ENCODE measurements around the gene COL19A1.

DNA sequence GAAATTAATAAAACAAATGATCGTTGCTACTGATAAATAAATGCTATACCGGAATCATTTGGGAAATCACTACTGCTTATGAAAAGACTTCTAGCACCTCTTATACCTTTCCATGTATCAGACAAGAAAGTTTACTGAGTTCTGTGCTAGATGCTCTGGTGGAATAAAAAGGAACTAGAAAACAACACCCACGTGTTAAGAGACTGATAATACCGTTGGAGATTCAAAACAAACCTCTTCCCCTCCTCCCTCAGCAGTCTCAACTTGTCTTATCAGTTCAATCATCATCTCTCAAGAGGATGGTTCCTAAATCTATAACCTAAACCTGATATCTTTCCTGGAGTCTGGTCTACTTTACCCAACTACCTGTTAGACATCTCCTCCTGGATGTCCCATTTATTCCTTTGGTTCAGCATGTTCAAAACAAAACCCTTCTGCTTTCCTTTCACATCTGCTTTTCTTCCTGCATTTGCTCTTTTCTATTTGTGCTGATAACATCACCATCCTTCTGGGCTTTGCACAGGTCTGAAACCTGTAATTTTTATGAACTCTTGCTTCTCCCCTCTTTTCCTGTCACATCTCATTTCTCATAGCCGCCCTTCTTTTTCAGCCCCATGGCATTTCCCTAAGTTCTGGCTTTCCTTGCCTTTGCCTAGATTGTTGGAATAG lies 122.2 kb downstream of the COL19A1 start:
- TF ChIP-seq, protein P1, sequence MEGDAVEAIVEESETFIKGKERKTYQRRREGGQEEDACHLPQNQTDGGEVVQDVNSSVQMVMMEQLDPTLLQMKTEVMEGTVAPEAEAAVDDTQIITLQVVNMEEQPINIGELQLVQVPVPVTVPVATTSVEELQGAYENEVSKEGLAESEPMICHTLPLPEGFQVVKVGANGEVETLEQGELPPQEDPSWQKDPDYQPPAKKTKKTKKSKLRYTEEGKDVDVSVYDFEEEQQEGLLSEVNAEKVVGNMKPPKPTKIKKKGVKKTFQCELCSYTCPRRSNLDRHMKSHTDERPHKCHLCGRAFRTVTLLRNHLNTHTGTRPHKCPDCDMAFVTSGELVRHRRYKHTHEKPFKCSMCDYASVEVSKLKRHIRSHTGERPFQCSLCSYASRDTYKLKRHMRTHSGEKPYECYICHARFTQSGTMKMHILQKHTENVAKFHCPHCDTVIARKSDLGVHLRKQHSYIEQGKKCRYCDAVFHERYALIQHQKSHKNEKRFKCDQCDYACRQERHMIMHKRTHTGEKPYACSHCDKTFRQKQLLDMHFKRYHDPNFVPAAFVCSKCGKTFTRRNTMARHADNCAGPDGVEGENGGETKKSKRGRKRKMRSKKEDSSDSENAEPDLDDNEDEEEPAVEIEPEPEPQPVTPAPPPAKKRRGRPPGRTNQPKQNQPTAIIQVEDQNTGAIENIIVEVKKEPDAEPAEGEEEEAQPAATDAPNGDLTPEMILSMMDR (IDR thresholded peaks at IDR 0.05) = no peak
- TF ChIP-seq POLR2AphosphoS5 (IDR thresholded peaks at IDR 0.05; ENCODE audit: low read depth, low read length) = no peak
